Measurements from ENCODE around the gene DNHD1. TPM values are rescaled to one million over a fixed set of nuclear protein-coding genes. Genes with fewer than 3 reads are reported as not detected.

DNHD1 gene
- total and polyA plus RNA-seq, 9 of the 15 experiments (the other 6 are each of a cell fraction or from before 2014, with no cell fraction given) = 0.82 to 9.7 (median 3.8) TPM

- TF ChIP-seq ZNF239 (CRISPR knock-in tag; IDR thresholded peaks at IDR 0.05) (no peak), SUPT5H (IDR thresholded peaks at IDR 0.05) (peak; percentile 95), ZBTB34 (CRISPR knock-in tag; IDR thresholded peaks at IDR 0.05) (no peak), ZKSCAN1 (IDR thresholded peaks at IDR 0.05; ENCODE audit: low read depth, low read length) (no peak), ZNF668 (CRISPR knock-in tag; IDR thresholded peaks at IDR 0.05) (no peak), TOE1 (IDR thresholded peaks at IDR 0.05; ENCODE audit: borderline replicate concordance) (no peak; the same call in 1 of the 2 replicates), TOE1 (CRISPR knock-in tag; IDR thresholded peaks at IDR 0.05; ENCODE audit: borderline replicate concordance, low read depth) (no peak), ELF4 (CRISPR knock-in tag; IDR thresholded peaks at IDR 0.05) (no peak), TCF3 (CRISPR knock-in tag; IDR thresholded peaks at IDR 0.05) (no peak), ZZZ3 (IDR thresholded peaks at IDR 0.05) (no peak), VEZF1 (CRISPR knock-in tag; IDR thresholded peaks at IDR 0.05) (peak; percentile 43; the same call in 1 of the 2 replicates), ELK3 (CRISPR knock-in tag; IDR thresholded peaks at IDR 0.05) (no peak), POLR3A (IDR thresholded peaks at IDR 0.05; ENCODE audit: borderline replicate concordance, extremely low read depth, insufficient read depth, insufficient read length) (no peak), PCBP1 (IDR thresholded peaks at IDR 0.05; ENCODE audit: low read depth, low read length, poor library complexity, severe bottlenecking) (peak; percentile 40), ZNF778 (CRISPR knock-in tag; IDR thresholded peaks at IDR 0.05) (no peak), PTTG1 (tag; IDR thresholded peaks at IDR 0.05; ENCODE audit: low read depth) (no peak), ZKSCAN3 (CRISPR knock-in tag; IDR thresholded peaks at IDR 0.05) (no peak), ZBTB1 (CRISPR knock-in tag; IDR thresholded peaks at IDR 0.05; ENCODE audit: borderline replicate concordance, low read depth) (peak; percentile 67; the same call in 1 of the 2 replicates)
- TF ChIP-seq, protein P1, sequence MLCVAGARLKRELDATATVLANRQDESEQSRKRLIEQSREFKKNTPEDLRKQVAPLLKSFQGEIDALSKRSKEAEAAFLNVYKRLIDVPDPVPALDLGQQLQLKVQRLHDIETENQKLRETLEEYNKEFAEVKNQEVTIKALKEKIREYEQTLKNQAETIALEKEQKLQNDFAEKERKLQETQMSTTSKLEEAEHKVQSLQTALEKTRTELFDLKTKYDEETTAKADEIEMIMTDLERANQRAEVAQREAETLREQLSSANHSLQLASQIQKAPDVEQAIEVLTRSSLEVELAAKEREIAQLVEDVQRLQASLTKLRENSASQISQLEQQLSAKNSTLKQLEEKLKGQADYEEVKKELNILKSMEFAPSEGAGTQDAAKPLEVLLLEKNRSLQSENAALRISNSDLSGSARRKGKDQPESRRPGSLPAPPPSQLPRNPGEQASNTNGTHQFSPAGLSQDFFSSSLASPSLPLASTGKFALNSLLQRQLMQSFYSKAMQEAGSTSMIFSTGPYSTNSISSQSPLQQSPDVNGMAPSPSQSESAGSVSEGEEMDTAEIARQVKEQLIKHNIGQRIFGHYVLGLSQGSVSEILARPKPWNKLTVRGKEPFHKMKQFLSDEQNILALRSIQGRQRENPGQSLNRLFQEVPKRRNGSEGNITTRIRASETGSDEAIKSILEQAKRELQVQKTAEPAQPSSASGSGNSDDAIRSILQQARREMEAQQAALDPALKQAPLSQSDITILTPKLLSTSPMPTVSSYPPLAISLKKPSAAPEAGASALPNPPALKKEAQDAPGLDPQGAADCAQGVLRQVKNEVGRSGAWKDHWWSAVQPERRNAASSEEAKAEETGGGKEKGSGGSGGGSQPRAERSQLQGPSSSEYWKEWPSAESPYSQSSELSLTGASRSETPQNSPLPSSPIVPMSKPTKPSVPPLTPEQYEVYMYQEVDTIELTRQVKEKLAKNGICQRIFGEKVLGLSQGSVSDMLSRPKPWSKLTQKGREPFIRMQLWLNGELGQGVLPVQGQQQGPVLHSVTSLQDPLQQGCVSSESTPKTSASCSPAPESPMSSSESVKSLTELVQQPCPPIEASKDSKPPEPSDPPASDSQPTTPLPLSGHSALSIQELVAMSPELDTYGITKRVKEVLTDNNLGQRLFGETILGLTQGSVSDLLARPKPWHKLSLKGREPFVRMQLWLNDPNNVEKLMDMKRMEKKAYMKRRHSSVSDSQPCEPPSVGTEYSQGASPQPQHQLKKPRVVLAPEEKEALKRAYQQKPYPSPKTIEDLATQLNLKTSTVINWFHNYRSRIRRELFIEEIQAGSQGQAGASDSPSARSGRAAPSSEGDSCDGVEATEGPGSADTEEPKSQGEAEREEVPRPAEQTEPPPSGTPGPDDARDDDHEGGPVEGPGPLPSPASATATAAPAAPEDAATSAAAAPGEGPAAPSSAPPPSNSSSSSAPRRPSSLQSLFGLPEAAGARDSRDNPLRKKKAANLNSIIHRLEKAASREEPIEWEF (CRISPR knock-in tag; IDR thresholded peaks at IDR 0.05) = no peak
These were observed 15.8 kb upstream of the DNHD1 start, which contains the start of the genes ARFIP2 and TIMM10B (continued) for GRCh38 chr11:6481012-6481923.
